ENCODE data around the gene SSTR3.

DNA sequence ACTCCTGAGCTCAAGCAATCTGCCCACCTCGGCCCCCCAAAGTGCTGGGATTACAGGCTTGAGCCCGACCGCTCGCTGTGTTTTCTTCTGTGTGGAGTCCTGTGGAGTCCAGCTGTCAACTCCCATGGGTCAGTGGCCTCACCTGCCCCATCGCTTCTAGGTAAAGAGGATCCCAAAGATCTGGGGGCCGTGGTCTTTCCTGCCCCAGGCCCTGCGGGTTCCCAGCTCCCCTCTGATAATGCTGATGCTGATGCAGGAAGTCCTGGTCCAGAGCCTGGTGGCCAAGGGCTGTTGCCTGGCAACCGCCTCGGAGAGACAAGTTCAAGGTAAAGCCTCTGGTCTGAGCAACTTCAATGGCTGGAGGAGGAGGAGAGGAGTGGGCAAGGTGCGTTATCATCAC is 9.6 kb downstream of the SSTR3 start:
- TF ChIP-seq, protein P1, sequence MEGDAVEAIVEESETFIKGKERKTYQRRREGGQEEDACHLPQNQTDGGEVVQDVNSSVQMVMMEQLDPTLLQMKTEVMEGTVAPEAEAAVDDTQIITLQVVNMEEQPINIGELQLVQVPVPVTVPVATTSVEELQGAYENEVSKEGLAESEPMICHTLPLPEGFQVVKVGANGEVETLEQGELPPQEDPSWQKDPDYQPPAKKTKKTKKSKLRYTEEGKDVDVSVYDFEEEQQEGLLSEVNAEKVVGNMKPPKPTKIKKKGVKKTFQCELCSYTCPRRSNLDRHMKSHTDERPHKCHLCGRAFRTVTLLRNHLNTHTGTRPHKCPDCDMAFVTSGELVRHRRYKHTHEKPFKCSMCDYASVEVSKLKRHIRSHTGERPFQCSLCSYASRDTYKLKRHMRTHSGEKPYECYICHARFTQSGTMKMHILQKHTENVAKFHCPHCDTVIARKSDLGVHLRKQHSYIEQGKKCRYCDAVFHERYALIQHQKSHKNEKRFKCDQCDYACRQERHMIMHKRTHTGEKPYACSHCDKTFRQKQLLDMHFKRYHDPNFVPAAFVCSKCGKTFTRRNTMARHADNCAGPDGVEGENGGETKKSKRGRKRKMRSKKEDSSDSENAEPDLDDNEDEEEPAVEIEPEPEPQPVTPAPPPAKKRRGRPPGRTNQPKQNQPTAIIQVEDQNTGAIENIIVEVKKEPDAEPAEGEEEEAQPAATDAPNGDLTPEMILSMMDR (conservative IDR thresholded peaks at IDR 0.05; ENCODE audit: low read depth, low read length): no peak
- no peak for TF ChIP-seq EZH2 (IDR thresholded peaks at IDR 0.05; ENCODE audit: borderline replicate concordance, low read depth, low read length, poor library complexity, severe bottlenecking)
